ENCODE results near the gene COL19A1.

- no peak for TF ChIP-seq SUZ12 (IDR thresholded peaks at IDR 0.05; ENCODE audit: extremely low read depth, insufficient read depth, insufficient read length)
- no peak for TF ChIP-seq YY1 (IDR thresholded peaks at IDR 0.05; ENCODE audit: insufficient read depth, insufficient read length)
Observed at GRCh38 chr6:70051197-70052124, 185.1 kb downstream of the COL19A1 start.

All from NT2/D1 (cell line).